Activated effector memory CD4-positive, alpha-beta T cell treated with anti-CD3 and anti-CD28 coated beads, Interleukin-2, amount 50 U/mL, for 16 hours (primary cell): ENCODE data around the gene ACSM6.
"Not testable (repeated sequence)": the region's sequence is repeated elsewhere in the genome, so short reads cannot be mapped to it uniquely, and the experiment has no call there.

ENCODE experiments used
- DNase-seq: peaks from one replicate; pipeline ENCODE4 v3.0.0-alpha.2; 2020

The ACSM6 gene, protein sequence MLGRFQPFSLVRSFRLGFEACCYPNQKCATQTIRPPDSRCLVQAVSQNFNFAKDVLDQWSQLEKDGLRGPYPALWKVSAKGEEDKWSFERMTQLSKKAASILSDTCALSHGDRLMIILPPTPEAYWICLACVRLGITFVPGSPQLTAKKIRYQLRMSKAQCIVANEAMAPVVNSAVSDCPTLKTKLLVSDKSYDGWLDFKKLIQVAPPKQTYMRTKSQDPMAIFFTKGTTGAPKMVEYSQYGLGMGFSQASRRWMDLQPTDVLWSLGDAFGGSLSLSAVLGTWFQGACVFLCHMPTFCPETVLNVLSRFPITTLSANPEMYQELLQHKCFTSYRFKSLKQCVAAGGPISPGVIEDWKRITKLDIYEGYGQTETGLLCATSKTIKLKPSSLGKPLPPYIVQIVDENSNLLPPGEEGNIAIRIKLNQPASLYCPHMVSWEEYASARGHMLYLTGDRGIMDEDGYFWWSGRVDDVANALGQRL

DNA sequence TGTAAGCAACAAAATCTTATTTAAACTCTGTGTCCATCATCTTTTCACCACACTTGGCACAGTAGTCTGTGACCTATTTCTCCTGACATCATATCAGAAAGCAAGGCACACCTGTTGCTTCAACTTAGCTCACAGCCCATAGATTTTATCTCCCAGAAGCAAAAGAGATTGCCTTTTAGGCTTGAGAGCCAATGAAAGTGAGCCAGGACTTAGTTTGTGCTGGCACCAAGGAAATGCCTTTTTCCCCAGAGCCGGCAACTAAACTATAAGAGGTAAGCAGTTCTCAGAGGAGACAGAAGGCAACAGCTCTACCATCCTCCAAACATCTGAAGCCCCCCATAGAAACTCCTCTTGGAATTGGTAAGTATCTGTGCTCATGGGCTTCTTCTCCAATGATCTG is at the start of gene ACSM6:
TSS of gene ACSM6 (plus strand) at position 295 of the 400 bp plus-strand sequence. CDS start 248 bp downstream, outside the sequence.
- no peak for DNase-seq

DNA sequence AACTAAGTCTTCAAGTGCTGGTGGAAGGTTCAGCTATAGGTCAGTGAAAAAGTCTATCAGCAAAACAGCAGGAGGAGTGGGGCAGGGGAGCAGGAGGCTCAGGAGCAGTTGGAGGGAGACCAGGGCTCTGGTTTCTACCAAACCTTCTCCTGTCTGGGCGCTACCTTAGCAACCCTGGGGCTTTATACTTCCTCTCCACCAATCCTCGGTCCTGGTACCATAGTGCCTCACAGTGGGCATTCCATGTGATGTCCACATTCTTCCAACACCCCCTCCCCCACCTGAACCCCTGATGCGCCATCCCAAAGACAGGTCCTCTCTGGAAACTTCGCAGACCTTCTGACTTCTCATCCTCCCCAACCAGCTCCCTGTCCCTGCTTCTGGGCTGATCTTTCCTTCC is 25.3 kb upstream of the ACSM6 start:
- no peak for DNase-seq

DNA sequence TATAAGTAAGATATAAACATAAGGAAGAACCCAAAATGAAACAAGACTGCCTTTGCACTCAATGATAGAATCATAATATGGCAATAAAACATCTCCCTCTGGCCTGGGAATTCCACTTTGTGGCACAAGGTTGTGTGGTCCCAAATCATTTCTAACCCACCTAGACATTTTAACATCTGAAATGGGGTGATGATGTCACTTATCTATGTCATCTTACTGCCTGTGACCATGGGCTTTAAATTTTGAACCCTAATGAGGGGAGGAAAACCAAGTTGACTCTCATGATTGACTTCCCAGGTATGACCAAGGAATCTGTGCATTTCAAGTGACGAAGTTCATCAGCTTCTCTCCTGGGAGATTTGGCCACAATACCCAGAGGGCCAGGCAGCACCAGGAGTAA is 24.5 kb upstream of the ACSM6 start:
- DNase-seq: no peak

DNA sequence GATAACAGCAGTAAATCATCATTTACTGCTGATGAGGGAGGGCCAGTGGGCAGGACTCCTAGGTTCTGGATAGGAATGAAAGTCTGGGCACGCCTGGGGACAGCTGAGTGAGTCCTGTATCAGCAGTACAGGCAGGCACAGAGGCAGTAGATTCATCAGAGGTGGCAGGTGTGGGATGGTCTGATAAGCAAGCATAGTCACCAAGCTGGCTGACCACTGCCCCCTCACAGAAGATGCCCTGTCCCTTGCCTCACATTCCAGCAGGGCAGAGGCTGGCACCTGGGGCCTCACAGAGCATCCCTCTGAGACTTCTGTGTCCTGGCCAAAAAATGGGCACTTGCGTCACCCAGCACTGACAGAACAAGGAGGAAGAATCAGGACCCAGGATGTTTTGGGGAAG is 23.2 kb upstream of the ACSM6 start:
- no peak for DNase-seq

DNA sequence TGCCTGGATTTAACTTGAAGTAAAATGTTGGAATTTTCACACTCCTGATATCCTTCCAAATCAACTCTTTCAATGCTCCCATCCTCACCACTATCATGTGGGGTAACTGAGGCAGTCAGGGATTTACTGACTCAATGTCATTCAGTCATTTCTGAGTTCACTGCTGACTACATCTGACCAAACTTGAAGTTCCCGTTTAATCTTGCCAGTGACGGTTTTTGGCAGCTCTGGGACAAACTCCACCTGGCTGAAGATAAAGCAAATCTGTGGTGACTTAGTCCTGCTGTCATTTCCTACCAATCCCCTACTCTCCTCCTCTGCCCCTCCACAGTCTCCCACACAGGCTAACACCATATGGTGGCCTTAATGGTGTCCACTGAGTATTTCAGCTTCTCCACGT is 22.7 kb upstream of the ACSM6 start:
- no peak for DNase-seq

DNA sequence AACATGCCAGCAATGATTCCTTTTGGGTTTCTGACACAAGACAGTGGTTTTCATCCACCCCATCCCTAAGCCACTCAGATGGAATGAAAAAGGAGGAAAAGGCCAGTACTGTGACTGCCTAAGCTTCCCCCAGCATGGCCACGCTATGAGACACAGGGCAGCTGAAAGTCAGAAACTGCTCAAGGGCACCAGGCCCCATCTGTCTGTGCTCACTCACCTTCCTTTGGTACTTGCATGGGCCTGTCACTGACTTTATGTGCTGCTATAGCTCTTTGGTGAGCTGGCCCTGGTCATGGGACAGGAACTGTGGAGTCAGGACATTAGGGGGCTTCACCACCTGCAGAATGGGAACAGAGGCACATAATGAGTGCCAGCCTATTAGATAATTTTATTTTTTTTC is 21.2 kb upstream of the ACSM6 start:
- DNase-seq: no peak

DNA sequence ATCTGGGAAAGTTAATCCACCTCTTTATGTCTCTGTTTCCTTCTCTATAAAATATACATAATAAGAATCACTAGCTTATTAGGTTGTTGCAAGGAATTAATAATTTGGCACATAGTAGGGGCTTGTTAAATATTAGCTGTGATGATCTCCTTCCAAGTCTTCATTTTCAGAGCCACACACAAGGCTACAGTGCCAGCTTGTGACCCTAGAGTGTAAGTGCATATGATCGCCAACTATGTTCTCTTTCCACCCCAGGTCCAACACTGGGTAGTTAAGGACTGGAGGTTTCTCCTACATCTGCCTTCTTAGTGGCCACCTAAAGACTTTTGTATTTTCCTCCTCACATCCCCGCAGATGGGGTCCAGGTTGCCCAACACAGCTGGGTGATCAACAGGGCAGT is 17.9 kb upstream of the ACSM6 start:
- no peak for DNase-seq

DNA sequence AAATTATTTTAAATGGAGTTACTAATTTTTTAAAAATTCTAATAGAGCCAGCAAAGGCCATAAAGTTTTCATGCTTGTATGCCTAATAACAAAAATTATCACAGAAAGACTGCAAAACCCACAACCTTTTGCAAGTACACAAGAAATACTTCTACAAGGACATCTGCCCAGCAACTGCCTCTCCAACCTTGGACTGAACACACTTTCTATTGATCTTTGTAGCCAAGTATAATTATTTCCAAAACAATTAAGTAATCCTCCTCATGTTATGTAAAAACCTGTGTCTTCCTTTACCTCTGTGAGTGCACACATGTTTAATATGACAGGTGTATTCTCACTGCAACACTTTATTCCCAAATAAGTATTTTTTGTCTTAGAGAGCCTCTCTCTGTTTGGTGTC is 16.6 kb upstream of the ACSM6 start:
- no peak for DNase-seq

DNA sequence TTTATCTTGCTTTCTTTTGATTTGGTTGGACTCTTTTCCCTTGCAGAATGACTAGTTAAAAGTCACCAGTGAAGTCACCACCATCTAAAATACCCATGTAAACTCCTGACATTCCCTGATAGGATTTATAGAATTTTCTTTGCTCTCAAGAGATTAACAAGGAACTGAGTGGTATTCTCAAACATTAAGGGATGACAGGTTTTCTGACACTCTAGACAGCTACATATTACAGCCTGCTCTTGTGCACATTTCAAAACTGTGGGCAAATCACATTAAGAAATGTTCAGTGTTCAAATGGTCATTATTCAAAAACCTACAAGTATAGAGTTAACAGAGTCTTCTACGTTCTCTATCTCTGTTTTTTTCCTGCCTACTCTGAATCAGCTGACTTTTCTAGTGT is 15.8 kb upstream of the ACSM6 start:
- no peak for DNase-seq

DNA sequence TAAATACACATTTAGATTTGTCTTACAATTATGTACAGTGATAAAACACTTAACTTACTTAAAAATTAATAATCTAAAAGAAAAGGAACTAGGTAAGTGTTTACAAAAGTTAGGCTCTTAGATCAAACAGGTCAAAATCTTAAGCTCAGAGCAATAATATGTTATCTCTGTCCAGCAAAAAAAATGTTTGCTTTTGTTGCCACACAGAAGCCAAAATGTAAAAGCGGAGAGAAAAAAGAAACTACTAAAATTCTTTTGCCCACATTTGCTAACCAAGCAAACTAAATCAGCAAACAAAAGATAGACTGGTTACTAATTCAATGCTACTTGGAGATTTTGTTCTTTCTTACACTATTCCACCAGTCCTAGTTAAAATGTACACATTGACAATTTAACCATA is 15.2 kb upstream of the ACSM6 start:
- DNase-seq: no peak

DNA sequence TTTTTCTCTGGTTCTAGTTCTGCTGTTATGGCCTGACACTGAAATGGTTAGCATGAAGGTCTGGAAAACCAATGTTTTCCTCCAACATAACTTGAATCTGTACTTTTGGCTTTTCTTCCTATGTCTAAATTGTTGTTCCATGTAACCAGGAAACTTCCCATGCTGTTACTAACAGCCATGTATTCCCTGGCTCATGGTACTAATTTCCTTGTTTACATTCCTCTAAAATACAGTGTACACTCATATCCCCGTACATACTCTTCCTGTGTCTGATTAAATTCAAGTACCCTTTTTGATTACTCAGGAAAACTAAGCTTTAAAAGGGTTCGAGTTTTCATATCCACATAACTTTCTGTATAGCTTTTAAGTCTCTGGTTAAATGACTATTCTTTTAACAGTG is 12.3 kb upstream of the ACSM6 start:
- no peak for DNase-seq

DNA sequence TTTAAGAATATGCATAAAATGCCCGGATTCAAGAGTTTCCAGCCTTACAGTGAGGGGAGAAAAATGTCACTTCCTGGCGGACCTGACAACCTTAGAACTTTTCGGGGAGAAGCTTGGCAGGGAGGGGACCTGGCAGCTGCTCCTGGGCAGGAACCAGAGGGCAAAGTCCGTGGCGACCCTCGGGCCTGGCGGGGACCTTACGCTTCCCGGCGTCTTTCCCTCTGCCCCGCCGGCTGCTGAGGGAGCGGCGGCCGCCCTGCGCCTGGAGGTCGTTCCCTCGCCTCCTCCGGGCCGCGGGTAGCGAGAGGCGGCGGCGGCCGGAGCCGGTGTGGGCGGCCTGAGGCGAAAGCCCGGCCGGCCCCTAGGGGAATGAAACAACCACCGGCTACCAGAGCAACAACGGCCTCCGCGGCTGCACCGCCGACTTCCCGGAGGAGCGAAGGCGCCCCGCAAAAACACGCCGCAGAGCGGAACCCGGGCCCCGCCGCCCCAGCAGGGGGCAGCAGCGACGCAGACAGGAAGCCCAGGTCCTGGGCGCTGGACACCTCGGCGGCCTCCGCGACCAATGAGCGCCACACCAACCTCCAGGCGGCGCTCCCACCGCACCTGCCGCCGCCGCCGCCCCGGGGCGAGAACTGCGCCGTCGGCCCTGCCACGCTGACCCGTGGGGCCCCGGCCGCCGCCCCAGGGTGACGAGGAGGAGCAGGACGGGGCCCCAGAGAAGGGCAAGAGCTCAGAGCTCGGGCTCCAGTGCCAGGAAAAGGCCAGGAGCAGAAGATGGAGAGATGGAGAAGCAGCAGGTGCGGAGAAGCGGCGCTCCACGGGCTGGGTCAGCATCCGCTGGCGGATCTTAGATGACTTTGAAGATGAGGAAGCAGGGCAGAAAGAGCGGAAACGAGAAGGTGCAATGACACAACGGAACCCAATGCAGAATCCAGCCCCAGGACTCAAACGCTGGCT is 10.5 kb upstream of the ACSM6 start:
- DNase-seq: peak; percentile 84

DNA sequence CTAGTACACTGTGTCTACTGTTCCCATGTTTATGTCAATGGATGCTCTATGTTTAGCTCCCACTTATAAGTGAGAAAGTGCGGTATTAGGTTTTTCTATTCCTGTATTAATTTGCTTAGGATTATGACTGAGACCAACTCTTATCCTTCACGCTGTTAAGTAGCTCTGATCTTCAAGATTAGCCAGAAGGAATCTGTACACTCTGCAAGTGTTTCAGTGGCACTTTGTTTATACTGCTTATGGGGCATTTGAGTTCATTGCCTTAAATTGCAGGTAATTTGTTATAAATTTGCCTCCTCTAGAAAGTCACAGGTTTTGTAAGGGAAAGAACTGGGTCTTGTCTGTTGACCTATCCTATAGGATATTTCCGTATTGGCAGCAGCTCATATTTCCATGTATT is 6.4 kb upstream of the ACSM6 start:
- no peak for DNase-seq

DNA sequence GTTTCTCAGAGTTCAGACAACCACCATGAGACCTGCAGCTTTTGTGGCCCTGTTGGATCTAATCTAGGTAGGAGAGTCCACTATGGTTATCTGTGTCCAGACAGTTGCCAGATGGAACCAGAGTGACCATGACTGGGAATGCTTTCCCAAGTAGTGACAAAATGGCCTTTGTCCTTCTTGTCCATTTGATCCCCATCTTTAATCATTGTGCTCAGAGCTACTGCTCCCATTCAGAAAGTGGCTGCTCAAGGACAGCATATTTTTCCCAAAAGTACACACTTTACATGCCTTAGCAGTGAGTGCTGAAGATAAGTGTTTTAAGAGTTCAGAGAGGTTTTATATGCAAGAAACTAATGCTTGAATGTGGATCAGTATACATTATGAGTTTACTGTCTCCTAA is 5.4 kb upstream of the ACSM6 start:
- DNase-seq: no peak

DNA sequence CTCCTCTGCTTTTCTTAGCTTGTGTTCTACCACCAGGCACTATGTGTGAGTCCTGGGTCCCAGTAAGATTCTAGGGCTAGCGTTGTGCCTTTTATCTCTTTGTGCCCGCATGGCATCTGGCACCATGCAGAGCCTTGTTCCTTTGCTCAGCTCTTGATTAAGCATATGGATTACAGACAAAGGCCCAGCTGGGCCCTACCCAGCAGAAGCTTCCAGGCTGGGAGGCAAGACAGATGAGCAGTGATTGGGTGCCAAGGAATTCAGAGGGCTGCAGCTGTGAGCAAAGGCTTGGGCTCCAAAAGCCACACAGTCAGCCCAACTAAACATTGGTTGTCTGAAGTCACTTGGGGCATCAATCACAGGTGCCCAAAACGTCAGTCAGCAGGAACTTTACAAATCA is 2.0 kb downstream of the ACSM6 start:
- DNase-seq: no peak

DNA sequence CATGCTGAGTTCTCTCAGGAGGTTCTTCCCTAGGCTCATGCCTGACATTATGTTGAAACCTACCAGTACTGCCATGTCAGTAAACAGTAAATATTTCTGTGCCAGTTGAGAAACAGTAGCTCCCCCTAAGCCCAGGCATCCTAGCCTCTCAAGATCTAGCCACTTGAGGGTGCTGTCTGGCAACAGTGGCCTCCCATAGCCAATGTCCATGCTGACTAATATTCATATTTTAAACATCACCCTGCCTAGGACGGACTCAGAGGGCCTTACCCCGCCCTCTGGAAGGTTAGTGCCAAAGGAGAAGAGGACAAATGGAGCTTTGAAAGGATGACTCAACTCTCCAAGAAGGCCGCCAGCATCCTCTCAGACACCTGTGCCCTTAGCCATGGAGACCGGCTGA is 7.7 kb downstream of the ACSM6 start:
- no peak for DNase-seq

DNA sequence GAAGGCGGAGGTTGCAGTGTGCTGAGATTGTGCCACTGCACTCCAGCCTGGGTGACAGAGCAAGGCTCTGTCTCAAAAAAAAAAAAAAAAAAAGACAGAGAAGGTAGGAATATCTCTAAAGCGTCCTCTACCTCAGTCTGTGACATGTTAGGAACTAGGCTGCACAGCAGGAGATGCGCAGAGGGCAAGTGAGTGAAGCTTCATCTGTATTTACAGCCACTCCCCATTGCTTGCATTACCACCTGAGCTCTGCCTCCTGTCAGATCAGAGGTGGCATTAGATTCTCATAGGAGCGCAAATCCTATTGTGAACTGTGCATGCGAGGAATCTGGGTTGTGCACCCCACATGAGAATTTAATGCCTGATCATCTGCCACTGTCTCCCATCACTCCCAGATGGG is 8.8 kb downstream of the ACSM6 start:
- DNase-seq: not testable (repeated sequence)

DNA sequence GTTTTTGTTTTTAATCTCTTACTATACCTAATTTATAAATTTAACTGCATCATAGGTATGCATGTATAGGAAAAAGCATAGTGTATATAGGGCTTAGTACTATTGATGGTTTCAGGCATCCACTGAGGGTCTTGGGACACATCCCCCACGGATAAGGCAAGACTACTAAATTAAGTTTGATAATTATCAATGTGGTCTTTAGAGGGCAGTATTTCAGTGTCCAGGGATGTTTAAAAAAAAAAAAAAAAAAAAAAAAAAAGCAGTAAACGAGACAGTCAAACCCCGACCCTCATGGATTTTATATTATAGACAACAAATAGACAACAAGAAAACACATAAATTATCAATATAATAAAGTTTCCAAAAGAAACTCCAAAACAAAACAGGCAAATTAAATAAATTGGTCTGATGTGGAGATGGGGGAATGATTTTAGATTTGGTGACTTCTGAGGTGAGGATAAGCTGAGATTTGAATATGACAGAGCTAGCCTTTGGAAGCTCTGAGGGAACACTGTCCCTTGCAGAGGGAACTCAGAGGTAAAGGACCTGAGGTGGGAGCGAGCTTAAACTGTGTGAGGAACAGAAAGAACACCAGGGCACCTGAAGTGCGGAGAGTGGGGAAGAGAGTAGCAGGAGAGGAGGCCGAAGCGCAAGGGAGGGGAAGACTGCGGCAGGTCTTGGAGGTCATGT is 14.8 kb downstream of the ACSM6 start:
- DNase-seq: no peak

DNA sequence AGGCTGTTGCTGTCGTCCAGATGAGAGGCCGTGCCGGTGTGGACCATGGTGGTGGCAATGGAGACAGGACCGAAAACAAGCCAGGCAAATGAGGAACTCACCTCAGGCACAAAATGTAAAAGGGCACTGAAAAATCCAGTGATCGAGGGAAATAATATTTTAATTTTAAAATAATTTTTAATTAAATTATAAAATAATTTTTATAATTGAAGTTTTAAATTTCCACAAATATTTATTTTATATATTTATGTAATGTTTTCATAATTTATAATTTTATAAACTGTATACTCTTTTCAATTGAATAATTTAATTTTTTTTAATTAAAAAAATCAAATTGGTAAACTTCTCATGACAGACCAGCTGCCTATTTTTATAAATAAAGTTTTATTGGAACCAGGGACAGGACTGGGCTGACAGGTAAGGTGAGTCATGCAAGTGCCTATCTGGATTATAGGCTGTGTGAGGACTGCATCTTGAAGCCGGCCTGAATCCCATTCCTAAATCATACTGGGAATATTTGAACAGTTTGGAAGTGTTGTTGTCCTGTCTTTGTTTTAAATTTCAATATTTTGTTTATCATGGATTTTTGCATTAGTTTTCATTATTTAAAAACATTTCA is 15.6 kb downstream of the ACSM6 start:
- DNase-seq: no peak

DNA sequence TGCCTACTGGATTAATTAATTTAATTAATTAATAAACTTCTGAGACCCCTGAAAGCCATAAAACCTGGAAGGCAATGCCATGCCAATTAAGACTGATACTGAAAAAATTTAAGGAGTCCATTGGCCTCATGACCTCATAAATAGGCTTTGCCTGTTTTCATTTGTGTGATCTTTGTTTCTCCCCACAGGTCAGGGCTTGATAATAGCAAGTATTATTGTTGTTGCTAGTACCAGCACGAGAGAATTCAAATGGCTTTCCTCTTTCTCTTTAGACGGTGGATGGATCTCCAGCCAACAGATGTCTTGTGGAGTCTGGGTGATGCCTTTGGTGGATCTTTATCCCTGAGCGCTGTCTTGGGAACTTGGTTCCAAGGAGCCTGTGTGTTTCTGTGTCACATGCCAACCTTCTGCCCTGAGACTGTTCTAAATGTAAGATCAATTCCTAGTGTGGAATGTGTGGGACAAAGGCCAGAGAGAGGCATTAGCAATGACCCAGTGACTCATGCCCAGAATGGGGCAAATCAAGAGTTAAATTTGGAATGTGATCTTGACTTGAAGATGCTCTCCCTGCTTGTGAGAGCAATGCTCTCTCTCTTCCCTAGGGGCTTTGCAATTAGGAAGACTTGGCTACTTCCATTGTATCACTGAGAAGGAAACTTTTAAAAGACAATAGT is 17.7 kb downstream of the ACSM6 start:
- no peak for DNase-seq

DNA sequence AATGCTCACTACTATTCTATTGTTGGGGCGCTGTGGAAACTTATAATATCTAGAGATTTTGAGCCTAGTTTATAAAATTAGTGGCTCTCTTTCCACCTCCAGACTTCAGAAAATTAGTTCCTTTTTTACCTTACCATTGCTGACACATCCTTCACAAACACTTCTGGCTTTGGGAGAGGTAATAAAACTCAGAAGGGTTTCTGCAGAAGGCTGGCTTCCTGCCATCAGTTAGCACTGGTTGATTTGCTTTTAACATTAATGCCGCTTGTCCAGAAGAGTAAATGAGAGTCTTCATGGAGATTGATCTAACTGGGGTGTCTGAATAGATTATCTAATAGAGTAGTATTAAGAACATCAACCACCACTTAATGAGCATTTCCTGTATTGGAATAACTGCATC is 20.3 kb downstream of the ACSM6 start:
- no peak for DNase-seq

DNA sequence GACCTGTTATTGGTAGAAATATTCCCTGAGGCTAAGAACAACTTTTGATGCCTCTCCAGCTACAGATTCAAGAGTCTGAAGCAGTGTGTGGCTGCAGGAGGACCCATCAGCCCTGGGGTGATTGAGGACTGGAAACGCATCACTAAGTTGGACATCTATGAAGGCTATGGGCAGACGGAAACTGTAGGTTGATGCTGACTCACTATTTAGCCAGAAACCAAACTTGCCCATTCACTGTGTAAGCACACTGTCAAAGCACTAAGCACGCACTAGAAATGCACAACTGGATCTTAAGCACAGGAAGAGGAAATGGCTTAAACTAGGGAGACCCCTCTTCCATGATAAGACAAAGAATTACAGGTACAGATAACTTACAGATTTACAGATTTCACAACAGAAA is 20.8 kb downstream of the ACSM6 start:
- no peak for DNase-seq
